ENCODE data around the gene ACTRT1. TPM values are rescaled to one million over a fixed set of nuclear protein-coding genes. Genes with fewer than 3 reads are reported as not detected.

The ACTRT1 gene
- not detected for total RNA-seq

DNA sequence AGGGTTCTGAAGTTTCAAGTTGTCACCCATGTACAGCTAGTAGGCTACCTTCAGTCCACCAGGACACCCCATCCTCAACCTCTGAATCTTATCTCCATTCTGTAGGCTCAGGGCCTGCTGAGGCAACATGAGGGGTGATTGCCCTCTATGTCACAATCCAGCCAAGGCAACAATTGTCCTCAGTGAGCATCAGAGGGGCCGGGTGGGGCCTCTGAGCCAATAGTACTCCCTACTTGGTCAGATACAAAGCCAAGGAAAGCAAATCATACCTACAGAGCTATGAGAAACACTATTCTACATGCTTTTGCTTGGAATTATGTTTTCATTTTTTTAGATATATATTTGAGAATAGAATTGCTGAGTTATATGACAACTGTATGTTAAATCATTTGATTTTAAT lies at the start of gene ACTRT1:
Gene ACTRT1, minus strand, starts transcription at position 101 of the 400 bp plus-strand sequence. CDS start 197 bp downstream, outside the sequence.
- H3K36me3 ChIP-seq: no peaks in the 10 kb centered on the region
- WGBS, 2 donors: 28% methylated on average over 1 of the region's 1 CpG; no CpG with 5 or more reads in 1 of the 2 donors
- no peak within 1 kb of the TSS for H3K27ac ChIP-seq
- TF ChIP-seq, protein P1, sequence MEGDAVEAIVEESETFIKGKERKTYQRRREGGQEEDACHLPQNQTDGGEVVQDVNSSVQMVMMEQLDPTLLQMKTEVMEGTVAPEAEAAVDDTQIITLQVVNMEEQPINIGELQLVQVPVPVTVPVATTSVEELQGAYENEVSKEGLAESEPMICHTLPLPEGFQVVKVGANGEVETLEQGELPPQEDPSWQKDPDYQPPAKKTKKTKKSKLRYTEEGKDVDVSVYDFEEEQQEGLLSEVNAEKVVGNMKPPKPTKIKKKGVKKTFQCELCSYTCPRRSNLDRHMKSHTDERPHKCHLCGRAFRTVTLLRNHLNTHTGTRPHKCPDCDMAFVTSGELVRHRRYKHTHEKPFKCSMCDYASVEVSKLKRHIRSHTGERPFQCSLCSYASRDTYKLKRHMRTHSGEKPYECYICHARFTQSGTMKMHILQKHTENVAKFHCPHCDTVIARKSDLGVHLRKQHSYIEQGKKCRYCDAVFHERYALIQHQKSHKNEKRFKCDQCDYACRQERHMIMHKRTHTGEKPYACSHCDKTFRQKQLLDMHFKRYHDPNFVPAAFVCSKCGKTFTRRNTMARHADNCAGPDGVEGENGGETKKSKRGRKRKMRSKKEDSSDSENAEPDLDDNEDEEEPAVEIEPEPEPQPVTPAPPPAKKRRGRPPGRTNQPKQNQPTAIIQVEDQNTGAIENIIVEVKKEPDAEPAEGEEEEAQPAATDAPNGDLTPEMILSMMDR (IDR thresholded peaks at IDR 0.05): no peak
- TF ChIP-seq POLR2A (IDR thresholded peaks at IDR 0.05) (no peak), EP300 (IDR thresholded peaks at IDR 0.05) (no peak)
- H3K9me3 ChIP-seq: no peaks in the 10 kb centered on the region
- no peaks in the 10 kb centered on the region for H3K4me1 ChIP-seq
- no peak for DNase-seq (ENCODE audit: low spot score in 2 of 2)
- H3K27me3 ChIP-seq: no peaks in the 10 kb centered on the region
- no peak within 1 kb of the TSS for H3K4me3 ChIP-seq

DNA sequence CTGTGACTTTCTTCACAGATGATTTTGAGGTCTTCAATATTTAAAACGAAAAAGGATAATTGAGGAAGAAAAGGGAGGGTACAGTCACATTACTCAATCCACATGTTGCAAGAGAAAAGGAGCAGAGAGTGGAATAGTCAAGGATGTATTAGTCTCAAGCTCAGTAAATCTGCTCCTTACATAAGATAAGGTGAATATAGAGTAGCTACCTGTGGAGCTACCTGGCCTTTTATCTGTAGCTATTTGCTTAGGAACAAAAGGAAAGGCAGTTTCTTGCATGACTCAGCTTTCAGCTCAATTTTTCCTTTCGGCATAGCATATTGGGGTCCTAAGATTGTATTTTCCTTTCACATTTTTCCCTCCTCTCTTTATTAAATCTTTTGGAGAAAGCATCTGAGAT lies 26.3 kb upstream of the ACTRT1 start:
- no peaks in the 10 kb centered on the region for H3K4me1 ChIP-seq
- no peak for DNase-seq (ENCODE audit: low spot score in 2 of 2)
- H3K36me3 ChIP-seq: no peaks in the 10 kb centered on the region
- WGBS, 2 donors: 49 to 52% methylated on average over 2 of the region's 2 CpGs
- no peaks in the 10 kb centered on the region for H3K9me3 ChIP-seq
- no peak overlapping the region for H3K4me3 ChIP-seq
- no peak overlapping the region for H3K27ac ChIP-seq
- H3K27me3 ChIP-seq: no peaks in the 10 kb centered on the region
- TF ChIP-seq, protein P1 (IDR thresholded peaks at IDR 0.05): no peak
- TF ChIP-seq EP300 (IDR thresholded peaks at IDR 0.05) (no peak), POLR2A (IDR thresholded peaks at IDR 0.05) (no peak)

- DNase-seq (ENCODE audit: low spot score in 2 of 2): no peak
- TF ChIP-seq POLR2A (IDR thresholded peaks at IDR 0.05): no peak
- TF ChIP-seq, protein P1 (IDR thresholded peaks at IDR 0.05): no peak
- 87 to 94% methylated on average over 2 of the region's 2 CpGs for WGBS, 2 donors
- no peak overlapping the region for H3K27ac ChIP-seq
- no peak overlapping the region for H3K4me3 ChIP-seq
- H3K4me1 ChIP-seq: no peaks in the 10 kb centered on the region
- no peaks in the 10 kb centered on the region for H3K9me3 ChIP-seq
- H3K36me3 ChIP-seq: no peaks in the 10 kb centered on the region
- no peaks in the 10 kb centered on the region for H3K27me3 ChIP-seq
These were observed 5.2 kb upstream of the ACTRT1 start for GRCh38 chrX:128057421-128057820.

- TF ChIP-seq, protein P1 (IDR thresholded peaks at IDR 0.05): no peak
- TF ChIP-seq EP300 (IDR thresholded peaks at IDR 0.05): no peak
- TF ChIP-seq POLR2A (IDR thresholded peaks at IDR 0.05): no peak
- 83 to 94% methylated on average over 5 to 10 of the region's 10 CpGs for WGBS, 2 donors
- H3K4me3 ChIP-seq: no peak overlapping the region
- H3K27ac ChIP-seq: no peak overlapping the region
- no peaks in the 10 kb centered on the region for H3K27me3 ChIP-seq
- H3K36me3 ChIP-seq: no peaks in the 10 kb centered on the region
- H3K9me3 ChIP-seq: no peaks in the 10 kb centered on the region
- no peaks in the 10 kb centered on the region for H3K4me1 ChIP-seq
- DNase-seq (ENCODE audit: low spot score in 2 of 2): no peak
These were observed 677 bp downstream of the ACTRT1 start for GRCh38 chrX:128051526-128051925.

DNA sequence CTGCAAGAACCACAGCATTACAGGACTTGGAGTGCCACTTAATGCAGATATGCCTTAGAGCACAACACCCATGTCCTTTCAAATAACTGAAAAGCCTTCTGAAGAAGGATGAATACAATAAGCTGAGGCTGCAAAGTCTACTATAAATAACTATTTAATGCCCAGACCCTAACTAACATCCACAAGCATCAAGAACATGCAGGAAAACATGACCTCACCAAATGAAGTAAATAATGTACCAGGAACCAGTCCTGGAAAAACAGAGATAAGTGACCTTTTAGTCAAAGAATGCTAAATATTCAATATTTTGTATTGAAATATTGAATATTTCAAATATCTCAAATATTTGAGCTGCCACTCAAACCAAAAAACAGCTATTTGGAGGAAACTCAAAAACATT lies 16.9 kb downstream of the ACTRT1 start:
- H3K27ac ChIP-seq: no peak overlapping the region
- H3K4me1 ChIP-seq: no peaks in the 10 kb centered on the region
- no peaks in the 10 kb centered on the region for H3K36me3 ChIP-seq
- no peak overlapping the region for H3K4me3 ChIP-seq
- no peaks in the 10 kb centered on the region for H3K9me3 ChIP-seq
- H3K27me3 ChIP-seq: no peaks in the 10 kb centered on the region
- no peak for TF ChIP-seq POLR2A (IDR thresholded peaks at IDR 0.05)
- no peak for TF ChIP-seq EP300 (IDR thresholded peaks at IDR 0.05)
- TF ChIP-seq, protein P1 (IDR thresholded peaks at IDR 0.05): no peak
- DNase-seq (ENCODE audit: low spot score in 2 of 2): no peak

Data from tibial nerve (tissue), 4 donors.